Nephron progenitor cell (in vitro differentiated cells): ENCODE data around the gene PHF11.

ENCODE experiments used
- DNase-seq: peaks from one replicate; pipeline ENCODE4 v3.0.0; 2021
- H3K27ac Mint-ChIP-seq: 2 replicates; pipeline ENCODE4 v1.8.0; 2021; ENCODE audit warnings: mild to moderate bottlenecking, moderate library complexity, mixed read lengths
- H3K27me3 Mint-ChIP-seq: 2 replicates; pipeline ENCODE4 v1.8.0; 2021; ENCODE audit warnings: mild to moderate bottlenecking, low read depth, mixed read lengths; ENCODE audit not compliant: poor library complexity
- H3K36me3 Mint-ChIP-seq: 2 replicates; pipeline ENCODE4 v1.8.0; 2021; ENCODE audit warnings: low read depth, mixed read lengths
- H3K4me1 Mint-ChIP-seq: 2 replicates; pipeline ENCODE4 v1.8.0; 2021; ENCODE audit warnings: mixed read lengths
- H3K4me3 Mint-ChIP-seq: 2 replicates; pipeline ENCODE4 v1.8.0; 2021; ENCODE audit warnings: mild to moderate bottlenecking, moderate library complexity, mixed read lengths
- H3K9me3 Mint-ChIP-seq: 2 replicates; pipeline ENCODE4 v1.8.0; 2021; ENCODE audit warnings: mild to moderate bottlenecking, moderate library complexity, mixed read lengths
- CTCF ChIP-seq: fragments of 200-600 bp; sonication (generic); IDR thresholded peaks from 2 replicates; pipeline ENCODE4 v1.5.0; 2021; ENCODE audit warnings: antibody characterized with exemption

PHF11 gene

DNA sequence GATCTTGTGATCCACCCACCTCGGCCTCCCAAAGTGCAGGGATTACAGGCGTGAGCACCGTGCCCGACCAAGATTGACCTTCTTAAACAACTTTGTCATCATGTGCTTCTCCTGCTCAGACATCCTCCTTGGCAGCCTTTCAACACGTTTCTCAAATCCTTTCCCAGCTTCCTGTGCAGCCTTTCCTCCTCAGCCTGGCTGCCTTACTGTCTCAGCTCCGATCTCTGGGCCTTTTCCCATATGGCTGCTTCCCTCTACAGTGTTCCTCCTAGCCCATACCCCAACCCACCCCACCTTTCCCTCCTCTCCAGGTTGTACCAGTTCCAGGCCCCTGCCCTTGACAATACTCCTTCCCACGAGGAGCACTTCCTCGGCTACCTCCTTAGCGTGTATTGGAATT, 7.2 kb downstream of the PHF11 start:
- peaks cover 22% of the 10 kb centered on the region for H3K36me3 Mint-ChIP-seq
- no peaks in the 10 kb centered on the region for H3K4me1 Mint-ChIP-seq
- no peak overlapping the region for H3K4me3 Mint-ChIP-seq
- peak overlapping the region; percentile 26 for H3K27ac Mint-ChIP-seq
- TF ChIP-seq CTCF = no peak
- H3K27me3 Mint-ChIP-seq = no peaks in the 10 kb centered on the region
- H3K9me3 Mint-ChIP-seq = peaks cover 3% of the 10 kb centered on the region
- DNase-seq = no peak

DNA sequence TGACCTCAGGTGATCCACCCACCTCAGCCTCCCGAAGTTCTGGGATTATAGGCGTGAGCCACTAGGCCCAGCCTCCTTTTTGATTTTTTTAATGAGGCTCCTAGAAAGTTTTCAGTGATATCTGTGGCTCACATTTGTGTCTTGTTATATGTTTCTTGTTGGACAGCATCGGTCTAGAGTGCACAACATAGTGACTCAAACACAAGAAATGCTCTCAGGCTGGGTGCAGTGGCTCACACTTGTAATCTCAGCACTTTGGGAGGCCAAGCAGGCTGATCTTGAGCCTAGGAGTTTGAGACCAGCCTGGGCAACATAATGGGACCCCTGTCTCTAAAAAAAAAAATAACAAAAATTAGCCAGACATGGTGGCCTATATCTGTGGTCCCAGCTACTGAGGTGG, 8.2 kb downstream of the PHF11 start:
- H3K27me3 Mint-ChIP-seq = no peaks in the 10 kb centered on the region
- no peak for DNase-seq
- H3K4me1 Mint-ChIP-seq = no peaks in the 10 kb centered on the region
- TF ChIP-seq CTCF = no peak
- H3K9me3 Mint-ChIP-seq = peaks cover 3% of the 10 kb centered on the region
- H3K36me3 Mint-ChIP-seq = peaks cover 22% of the 10 kb centered on the region
- H3K4me3 Mint-ChIP-seq = no peak overlapping the region
- H3K27ac Mint-ChIP-seq = no peak overlapping the region

GRCh38 chr13:49512578-49512977, 16.8 kb downstream of the PHF11 start:
- H3K4me1 Mint-ChIP-seq = peaks cover 4% of the 10 kb centered on the region
- H3K4me3 Mint-ChIP-seq = no peak overlapping the region
- H3K9me3 Mint-ChIP-seq = peaks cover 6% of the 10 kb centered on the region
- peaks cover 14% of the 10 kb centered on the region for H3K27me3 Mint-ChIP-seq
- DNase-seq = no peak
- no peak overlapping the region for H3K27ac Mint-ChIP-seq
- no peak for TF ChIP-seq CTCF
- H3K36me3 Mint-ChIP-seq = peaks cover 22% of the 10 kb centered on the region

DNA sequence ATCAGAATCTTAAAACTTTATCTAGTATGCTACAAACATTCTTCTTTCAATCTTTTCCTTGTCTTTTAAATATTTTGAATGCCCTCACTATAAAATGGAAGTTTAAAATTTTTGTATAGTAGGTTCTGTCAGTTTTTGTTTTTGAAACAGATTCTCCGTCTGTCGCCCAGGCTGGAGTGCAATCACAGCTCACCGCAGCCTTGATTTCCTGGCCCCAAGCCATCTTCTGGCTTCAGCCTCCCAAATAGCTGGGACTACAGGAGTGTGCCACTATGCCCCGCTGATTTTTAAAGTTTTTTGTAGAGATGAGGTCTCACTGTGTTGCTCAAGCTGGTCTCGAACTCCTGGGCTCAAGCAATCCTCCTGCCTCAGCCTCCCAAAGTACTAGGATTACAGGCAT, 20.7 kb downstream of the PHF11 start:
- Mint-ChIP-seq H3K27ac (no peak overlapping the region), H3K4me3 (no peak overlapping the region), H3K36me3 (peaks cover 28% of the 10 kb centered on the region), H3K27me3 (peaks cover 12% of the 10 kb centered on the region), H3K4me1 (peaks cover 4% of the 10 kb centered on the region), H3K9me3 (no peaks in the 10 kb centered on the region)
- no peak for TF ChIP-seq CTCF
- no peak for DNase-seq

- Mint-ChIP-seq H3K9me3 (no peaks in the 10 kb centered on the region), H3K4me3 (no peak overlapping the region), H3K36me3 (peaks cover 28% of the 10 kb centered on the region), H3K4me1 (peaks cover 4% of the 10 kb centered on the region), H3K27ac (no peak overlapping the region), H3K27me3 (peaks cover 12% of the 10 kb centered on the region)
- peak; percentile 9 for DNase-seq
- peak; percentile 37 for TF ChIP-seq CTCF
Measured at GRCh38 chr13:49517461-49517860, 21.7 kb downstream of the PHF11 start.

DNA sequence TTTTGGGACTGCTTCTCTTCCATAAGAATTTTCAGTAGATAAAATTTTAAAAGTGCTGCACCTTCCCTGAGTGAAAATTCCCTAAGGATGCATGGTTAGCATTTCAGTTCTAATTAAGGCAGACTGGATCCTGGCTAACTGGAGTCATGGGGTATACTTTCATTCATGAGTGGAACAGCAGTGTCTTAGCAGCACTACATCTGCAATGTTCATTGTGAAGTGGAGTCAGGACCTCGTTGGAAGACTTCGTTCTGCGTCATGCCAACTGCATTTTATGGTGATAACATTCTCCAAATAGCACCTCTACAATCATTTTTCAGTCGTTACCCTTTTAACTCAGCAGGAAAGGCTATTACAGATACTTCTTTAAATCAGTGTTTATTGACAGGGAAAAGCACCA, 25.5 kb downstream of the PHF11 start:
- H3K27ac Mint-ChIP-seq = no peak overlapping the region
- TF ChIP-seq CTCF = no peak
- no peak for DNase-seq
- H3K4me3 Mint-ChIP-seq = no peak overlapping the region
- peaks cover 24% of the 10 kb centered on the region for H3K36me3 Mint-ChIP-seq
- peaks cover 4% of the 10 kb centered on the region for H3K4me1 Mint-ChIP-seq
- H3K27me3 Mint-ChIP-seq = peaks cover 9% of the 10 kb centered on the region
- no peaks in the 10 kb centered on the region for H3K9me3 Mint-ChIP-seq
